Stimulated activated CD4-positive, alpha-beta T cell treated with anti-CD3 and anti-CD28 coated beads, Interleukin-12 subunit alpha, Interleukin-12 subunit beta, amount 100 ng/mL, for 4 hours (primary cell): ENCODE results near the gene ITK.
A peak's percentile ranks its signal among the peaks of the same experiment; 100 is the strongest.
"Not testable (repeated sequence)": the region's sequence is repeated elsewhere in the genome, so short reads cannot be mapped to it uniquely, and the experiment has no call there.

Experiments
- DNase-seq: peaks from one replicate; pipeline ENCODE4 v3.0.0-alpha.2; 2020

ITK gene

GRCh38 chr5:157168286-157168685 lies 12.4 kb upstream of the ITK start:
- DNase-seq, result no peak

DNA sequence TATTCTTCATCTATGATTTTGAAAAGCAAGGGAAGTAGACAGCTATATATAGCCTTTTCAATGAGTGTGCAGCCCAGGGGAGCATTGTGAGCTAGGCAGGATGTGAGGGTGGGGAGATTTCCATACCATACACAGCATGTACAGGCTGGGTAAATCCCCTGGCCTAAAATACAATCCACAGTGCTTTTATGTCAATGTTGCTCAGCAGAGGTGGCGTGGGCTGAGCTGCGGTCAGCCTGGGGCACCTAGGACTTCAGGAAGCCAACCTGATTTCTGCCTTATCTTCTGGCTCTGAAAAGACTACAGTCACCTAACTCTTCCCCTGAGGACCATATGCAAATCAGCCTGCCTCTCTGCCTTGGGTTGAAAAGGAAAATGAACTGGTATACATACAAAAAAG lies 8.2 kb upstream of the ITK start:
- DNase-seq, result peak; percentile 80

DNA sequence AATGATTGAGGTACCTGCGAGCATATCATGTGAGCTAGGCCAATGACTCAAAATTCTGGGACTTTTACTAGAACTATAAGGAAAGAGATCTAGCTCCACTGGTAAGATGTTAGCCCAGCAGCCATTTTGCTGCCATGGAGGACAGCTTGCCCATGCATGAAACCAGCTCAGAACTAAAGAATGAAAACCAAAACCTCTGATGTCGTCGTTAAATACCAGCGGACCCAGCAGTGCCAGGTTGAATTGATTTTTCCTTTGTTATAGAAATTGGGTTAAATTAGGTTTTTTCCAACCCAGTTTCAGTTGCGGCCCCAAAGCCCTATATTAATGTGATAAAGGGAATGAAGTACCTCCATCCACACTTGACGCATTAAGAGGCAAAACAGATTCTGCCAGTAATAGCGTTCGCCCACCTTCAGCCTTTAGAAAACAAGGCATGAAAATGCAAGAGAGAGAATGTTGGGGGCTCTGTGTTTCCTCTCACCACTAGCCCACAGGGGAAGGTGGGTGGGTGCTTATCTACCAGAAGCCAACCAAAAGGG lies 5.5 kb upstream of the ITK start:
- no peak for DNase-seq

DNA sequence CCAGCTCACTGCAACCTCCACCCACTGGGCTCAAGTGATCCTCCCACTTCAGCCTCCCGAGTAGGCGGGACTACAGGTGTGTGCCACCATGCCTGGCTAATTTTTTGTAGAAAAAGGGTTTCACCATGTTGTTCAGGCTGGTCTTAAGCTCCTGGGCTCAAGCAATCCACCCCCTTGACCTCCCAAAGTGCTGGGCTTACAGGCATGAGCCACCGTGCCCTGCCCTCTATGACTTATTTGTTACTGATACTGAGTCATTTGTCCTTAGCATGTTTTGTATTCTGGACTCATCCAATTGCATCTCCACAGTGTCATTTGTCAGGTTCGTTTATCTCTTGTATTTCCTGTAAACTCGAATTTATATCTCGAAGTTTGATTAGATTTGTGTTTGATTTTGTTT lies 2.7 kb upstream of the ITK start:
- no peak for DNase-seq

DNA sequence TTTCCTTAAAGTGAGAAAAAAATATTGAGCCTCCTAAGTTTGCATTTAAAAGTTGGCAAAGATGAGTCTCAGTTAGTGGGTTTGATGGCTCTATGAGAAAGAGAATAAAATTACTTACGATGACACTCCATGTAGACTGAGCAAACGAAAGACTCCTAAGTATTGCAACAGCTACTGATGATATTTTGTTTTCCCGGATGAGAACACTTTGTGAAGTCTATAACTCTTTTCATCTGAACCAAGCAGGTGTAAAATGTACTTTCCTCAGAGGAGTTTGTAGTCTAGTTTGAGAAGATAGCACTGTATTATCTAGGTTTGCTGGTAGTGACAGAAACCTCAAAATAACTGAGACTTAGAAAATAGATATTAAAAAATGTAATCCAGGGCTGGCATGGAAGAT lies 1.7 kb upstream of the ITK start:
- no peak for DNase-seq

DNA sequence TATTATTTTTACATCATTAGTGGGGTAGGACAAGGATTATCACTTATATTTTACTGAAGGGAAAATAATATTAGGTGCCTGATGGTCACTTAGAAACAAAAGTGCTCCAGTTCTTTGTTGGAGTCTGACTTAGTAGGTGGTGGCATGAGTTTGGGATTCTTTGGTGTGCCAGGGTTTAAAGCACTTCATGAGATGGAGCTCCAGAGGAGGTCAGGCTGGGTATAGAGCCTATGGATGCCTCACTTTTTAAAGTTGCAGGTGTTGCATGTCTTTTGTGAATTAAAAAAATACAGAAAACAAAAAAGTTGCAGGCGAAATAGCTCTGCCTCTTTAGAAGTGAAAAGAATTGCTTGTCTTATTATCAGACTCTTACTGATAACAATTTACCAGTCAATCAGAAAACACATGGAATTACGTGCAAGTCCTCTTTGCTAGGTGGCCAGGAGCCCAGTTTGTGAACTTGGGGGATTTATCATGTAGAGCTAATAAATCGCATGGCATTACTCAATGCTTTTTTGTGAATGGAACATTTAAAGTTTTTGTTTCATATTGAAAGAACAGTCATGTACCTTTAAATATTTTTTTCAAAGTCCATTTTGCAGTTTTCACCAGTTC lies 1.6 kb downstream of the ITK start:
- DNase-seq, result no peak

DNA sequence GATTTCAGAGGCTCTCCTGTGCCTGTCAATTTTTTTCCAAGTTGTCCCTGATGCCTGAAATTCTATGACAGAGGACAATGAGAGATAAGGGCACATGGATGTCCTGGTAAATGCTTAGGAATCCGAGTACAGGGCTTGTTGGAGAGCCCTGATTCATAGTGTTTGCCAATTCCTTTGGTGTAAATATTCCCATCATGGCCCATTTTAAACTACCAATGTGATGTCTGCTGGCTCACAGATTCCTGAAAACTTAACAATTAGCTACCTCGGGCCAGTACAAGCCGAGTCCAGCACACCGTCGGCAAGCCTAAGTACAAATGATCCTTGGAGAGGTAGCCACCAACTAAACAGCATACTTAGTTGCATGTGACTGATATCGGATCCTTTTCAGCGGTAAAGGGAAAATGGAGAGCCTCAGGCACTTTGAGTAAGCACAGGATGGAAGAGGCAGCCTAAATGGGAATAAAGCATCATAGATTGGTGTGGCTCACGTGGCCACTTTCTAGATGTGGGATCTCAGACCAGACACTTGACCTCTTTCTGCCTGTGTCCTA lies 3.6 kb downstream of the ITK start:
- no peak for DNase-seq

- DNase-seq, result not testable (repeated sequence)
These were observed 4.5 kb downstream of the ITK start for GRCh38 chr5:157185122-157185521.

GRCh38 chr5:157186309-157187045 lies 5.8 kb downstream of the ITK start:
- no peak for DNase-seq

DNA sequence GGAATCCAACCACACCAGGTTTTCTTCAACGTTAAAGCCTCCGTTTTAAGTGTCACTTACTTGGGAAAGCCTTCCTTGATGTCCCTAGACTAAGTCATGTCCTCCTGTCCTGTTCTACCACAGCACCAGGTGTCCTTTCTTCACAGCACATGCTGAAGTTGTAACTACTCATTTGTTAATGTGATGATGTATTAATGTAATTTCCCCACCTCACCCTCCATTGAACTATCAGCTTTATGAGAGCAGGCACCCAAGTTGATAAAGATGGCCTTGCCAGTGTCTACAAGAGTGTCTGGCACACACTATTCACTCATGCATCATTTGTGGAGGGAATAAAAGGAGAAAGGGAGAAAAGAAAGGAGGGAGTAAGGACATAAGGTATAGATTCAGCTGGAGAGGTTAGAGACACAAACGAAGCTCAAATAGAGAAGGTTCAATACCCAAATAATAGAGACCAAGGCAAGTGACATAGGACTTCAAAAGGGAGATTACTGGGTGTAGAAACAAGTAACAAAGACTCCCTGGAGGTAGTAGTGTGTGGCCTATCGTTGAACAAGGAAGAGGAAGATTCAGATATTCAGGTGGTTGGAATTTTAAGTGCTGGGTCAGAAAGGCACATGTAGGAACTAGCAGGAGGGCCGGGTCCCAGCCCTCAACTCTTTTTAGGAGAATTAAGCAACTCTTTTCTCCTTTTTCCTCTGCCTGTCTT lies 6.6 kb downstream of the ITK start:
- DNase-seq, result no peak

DNA sequence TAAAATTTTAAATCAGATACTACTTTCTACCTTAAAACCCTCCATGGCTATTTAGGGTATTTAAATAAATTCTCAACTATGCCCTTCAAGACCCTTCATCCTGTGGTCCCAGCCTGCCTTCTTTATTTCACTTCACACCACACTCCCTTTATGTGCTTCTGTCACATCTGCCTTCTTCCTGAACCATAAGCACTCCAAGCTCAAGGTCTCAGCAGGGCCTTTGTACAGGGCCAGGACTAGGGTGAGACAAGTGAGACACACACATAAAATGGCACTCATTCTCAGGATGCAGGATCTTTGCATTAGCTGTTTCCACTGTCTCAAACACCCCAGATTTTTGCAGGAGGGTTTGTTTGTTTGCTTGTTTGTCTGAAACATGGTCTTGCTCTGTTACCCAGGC lies 7.6 kb downstream of the ITK start:
- DNase-seq, result no peak

- peak; percentile 42 for DNase-seq
These were observed 8.6 kb downstream of the ITK start for GRCh38 chr5:157189223-157189622.

DNA sequence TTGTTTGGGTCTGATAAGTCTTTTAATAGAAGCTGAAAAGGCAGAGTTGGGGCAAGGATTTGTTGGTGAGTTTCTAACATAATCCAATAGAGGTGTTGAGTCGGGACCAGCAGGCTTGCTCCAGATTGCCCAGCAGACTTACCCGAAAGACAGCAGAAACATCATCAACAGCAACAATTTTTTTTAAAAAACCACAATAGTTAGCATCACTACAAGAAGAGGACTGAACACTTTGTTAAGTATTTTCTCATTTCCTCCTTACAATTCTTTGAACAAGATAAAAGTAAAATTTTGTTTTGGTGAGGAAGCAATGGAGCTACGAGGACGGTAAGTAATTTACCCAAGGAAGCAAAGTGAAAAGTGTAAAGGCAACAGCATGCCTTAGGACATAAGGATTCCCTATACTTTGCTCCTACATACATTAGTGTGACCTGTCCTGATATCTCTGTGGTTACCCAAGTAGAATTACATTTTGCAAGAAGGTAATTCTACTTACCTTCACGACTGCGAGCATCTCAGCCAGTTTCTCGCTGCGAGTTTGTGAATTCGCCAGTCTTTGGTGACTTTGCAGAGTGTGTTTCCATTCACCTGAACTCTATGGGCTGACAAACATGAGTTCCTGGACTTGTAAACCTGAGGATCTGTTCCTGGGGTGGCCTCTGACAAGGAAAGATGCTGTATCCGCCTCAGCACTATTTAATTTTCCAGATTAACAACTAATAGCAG lies 13.2 kb downstream of the ITK start:
- no peak for DNase-seq

DNA sequence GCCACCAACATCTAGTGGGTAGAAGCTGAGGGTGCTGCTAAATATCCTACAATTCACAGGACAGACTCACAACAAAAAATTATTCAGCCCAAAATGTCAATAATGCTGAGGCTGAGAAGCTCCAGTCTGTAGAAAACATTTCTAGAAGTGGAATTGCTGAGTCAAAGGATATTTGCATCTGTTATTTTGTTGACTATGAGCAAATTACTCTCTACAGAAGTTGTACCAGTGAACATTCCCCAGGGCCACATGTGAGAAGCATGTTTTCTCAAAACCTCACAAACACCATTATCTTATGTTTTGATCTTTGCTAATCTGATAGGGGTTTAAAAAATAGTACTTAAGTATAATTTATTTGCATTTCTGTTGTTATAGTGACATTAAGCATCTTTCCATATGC lies 15.4 kb downstream of the ITK start:
- DNase-seq, result no peak

DNA sequence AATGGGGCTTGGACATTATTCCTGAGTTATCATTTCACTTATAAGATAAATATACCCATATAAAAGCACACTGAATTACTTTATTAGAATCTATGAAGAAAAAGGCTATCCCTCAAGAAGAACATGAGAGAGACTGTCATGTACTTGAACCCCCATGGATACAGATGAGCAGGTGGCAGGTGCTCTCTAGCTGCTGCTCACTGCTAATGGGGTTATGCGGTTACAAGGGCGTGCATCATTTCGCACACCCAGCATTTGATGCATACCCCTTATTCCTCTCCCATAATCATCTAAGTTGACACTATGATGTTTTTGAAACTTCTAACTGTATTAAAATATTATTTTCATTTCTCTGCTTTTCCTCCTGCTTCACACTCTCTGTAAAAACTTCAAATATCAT lies 16.4 kb downstream of the ITK start:
- no peak for DNase-seq

DNA sequence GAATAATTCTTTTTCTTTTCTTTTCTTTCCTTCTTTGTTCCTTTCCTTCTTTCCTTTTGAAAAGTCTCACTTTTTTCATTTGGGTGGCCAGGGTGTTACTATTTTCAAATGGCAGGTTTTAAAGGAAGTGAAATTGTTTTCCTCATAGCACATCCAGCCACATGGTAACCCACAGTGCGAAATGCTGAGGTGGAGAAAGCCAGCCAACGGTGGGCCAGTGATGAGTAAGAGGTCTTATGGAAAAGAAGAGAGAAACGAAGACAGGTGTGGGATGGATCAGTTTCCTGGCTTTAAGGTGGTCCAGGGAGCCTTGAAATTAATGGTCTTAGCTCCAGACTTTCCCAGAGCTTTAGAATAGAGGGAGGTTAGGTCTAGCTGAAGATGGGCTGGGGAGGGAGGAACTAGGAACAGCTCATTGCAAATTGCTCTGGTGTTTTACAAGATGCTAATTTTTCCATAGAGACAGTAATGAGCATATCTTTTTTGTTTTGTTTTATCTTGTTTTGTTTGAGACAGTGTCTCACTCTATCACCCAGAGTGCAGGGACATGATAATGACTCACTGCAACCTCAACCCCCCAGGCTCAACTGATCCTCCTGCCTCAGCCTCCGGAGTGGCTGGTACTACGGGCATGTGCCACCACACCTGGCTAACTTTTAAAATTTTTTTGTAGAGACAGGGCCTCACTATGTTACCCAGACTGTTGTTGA lies 17.8 kb downstream of the ITK start:
- peak; percentile 46 for DNase-seq

DNA sequence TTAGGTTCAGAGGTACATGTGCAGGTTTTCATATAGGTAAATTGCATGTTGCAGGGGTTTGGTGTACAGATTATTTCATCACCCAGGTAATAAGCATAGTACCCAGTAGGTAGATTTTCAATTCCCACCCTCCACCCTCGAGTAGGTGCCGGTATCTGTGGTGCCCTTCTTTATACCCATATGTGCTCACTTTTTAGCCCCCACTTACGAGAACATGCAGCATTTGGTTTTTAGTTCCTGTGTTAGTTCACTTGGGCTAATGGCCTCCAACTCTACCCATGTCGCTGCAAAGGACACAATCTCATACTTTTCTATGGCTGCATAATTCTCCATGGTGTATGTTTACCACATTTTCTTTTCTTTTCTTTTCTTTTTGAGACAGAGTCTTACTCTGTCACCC lies 21.2 kb downstream of the ITK start:
- DNase-seq, result no peak

- no peak for DNase-seq
These were observed 22.8 kb downstream of the ITK start for GRCh38 chr5:157203417-157203816.

- no peak for DNase-seq
These were observed 24.1 kb downstream of the ITK start for GRCh38 chr5:157204765-157205164.

- DNase-seq, result no peak
These were observed 25.1 kb downstream of the ITK start for GRCh38 chr5:157205708-157206107.

DNA sequence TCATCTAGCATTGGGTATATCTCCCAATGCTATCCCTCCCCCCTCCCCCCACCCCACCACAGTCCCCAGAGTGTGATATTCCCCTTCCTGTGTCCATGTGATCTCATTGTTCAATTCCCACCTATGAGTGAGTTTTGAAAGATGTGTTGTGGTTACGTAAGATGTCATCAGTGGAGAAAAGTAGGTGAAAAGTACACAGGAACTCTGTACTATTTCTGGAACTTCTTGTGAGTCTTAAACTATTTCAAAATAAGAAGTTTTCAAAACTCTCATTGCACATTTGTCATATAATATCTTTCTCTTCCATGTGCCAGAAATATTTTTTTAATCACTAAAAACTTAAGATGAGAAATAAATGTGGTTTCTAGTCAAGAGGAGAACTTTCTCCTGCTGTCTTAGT lies 30.0 kb downstream of the ITK start:
- not testable (repeated sequence) for DNase-seq

- DNase-seq, result no peak
These were observed 31.7 kb downstream of the ITK start for GRCh38 chr5:157212307-157212706.
